Loucy (cell line): ENCODE results near the gene EME1.

ENCODE experiments used
- EZH2phosphoT487 ChIP-seq: fragments of 200-600 bp; IDR thresholded peaks from 2 replicates; pipeline ENCODE4 v1.6.1; 2018; ENCODE audit warnings: antibody characterized with exemption, mild to moderate bottlenecking, moderate library complexity, borderline replicate concordance
- TF ChIP-seq, protein P1 (sequence below): fragments of 200-600 bp; sonication (generic); conservative IDR thresholded peaks from 2 replicates; pipeline ENCODE4 v1.5.1; 2014; ENCODE audit warnings: mild to moderate bottlenecking, antibody characterized with exemption, low read length

DNA sequence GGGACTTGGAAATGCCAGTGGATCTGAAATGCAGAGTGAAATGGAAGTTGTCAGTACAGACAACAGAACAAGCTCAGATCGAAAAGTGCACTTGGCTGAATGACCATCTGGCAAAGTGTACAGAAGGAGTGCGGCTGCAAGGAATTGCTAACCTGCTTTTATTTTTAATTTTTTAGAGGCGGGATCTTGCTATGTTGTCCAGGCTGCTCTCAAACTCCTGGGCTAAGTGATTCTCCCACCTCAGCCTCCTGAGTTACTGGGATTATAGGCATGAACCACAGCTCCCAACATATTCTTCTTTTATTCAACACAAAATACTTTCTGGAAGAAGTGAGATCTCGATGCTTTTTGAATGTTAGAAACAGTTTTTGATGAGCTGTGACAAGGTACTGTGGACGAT lies 20.7 kb downstream of the EME1 start:
- TF ChIP-seq, protein P1, sequence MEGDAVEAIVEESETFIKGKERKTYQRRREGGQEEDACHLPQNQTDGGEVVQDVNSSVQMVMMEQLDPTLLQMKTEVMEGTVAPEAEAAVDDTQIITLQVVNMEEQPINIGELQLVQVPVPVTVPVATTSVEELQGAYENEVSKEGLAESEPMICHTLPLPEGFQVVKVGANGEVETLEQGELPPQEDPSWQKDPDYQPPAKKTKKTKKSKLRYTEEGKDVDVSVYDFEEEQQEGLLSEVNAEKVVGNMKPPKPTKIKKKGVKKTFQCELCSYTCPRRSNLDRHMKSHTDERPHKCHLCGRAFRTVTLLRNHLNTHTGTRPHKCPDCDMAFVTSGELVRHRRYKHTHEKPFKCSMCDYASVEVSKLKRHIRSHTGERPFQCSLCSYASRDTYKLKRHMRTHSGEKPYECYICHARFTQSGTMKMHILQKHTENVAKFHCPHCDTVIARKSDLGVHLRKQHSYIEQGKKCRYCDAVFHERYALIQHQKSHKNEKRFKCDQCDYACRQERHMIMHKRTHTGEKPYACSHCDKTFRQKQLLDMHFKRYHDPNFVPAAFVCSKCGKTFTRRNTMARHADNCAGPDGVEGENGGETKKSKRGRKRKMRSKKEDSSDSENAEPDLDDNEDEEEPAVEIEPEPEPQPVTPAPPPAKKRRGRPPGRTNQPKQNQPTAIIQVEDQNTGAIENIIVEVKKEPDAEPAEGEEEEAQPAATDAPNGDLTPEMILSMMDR, result no peak
- TF ChIP-seq EZH2phosphoT487, result no peak
